ENCODE data around the gene ARL6IP5. TPM values are rescaled to one million over a fixed set of nuclear protein-coding genes. Genes with fewer than 3 reads are reported as not detected.
A peak's percentile ranks its signal among the peaks of the same experiment; 100 is the strongest.

The ARL6IP5 gene
- total RNA-seq, 6 donors from 2014 or later, result 34.6 to 145 (median 125) TPM

GRCh38 chr3:69065318-69065964, 19.3 kb upstream of the ARL6IP5 start:
- no peaks in the 10 kb centered on the region for H3K9me3 ChIP-seq
- ATAC-seq (ENCODE audit: low FRiP score in 2 of 2), result no peak
- H3K36me3 ChIP-seq, result peaks cover 10 to 54% (median 19%) of the 10 kb centered on the region in 4 donors
- no peaks in the 10 kb centered on the region for H3K4me1 ChIP-seq
- TF ChIP-seq POLR2A (IDR thresholded peaks at IDR 0.05), result no peak
- no peak for TF ChIP-seq EP300 (IDR thresholded peaks at IDR 0.05)
- no peak for TF ChIP-seq POLR2AphosphoS5 (IDR thresholded peaks at IDR 0.05)
- TF ChIP-seq, protein P1, sequence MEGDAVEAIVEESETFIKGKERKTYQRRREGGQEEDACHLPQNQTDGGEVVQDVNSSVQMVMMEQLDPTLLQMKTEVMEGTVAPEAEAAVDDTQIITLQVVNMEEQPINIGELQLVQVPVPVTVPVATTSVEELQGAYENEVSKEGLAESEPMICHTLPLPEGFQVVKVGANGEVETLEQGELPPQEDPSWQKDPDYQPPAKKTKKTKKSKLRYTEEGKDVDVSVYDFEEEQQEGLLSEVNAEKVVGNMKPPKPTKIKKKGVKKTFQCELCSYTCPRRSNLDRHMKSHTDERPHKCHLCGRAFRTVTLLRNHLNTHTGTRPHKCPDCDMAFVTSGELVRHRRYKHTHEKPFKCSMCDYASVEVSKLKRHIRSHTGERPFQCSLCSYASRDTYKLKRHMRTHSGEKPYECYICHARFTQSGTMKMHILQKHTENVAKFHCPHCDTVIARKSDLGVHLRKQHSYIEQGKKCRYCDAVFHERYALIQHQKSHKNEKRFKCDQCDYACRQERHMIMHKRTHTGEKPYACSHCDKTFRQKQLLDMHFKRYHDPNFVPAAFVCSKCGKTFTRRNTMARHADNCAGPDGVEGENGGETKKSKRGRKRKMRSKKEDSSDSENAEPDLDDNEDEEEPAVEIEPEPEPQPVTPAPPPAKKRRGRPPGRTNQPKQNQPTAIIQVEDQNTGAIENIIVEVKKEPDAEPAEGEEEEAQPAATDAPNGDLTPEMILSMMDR (IDR thresholded peaks at IDR 0.05), result no peak
- H3K27ac ChIP-seq, result no peak overlapping the region
- no peak overlapping the region for H3K4me3 ChIP-seq
- WGBS, 2 donors, result 90 to 92% methylated on average over 6 of the region's 6 CpGs
- no peaks in the 10 kb centered on the region for H3K27me3 ChIP-seq
- no peak for DNase-seq

DNA sequence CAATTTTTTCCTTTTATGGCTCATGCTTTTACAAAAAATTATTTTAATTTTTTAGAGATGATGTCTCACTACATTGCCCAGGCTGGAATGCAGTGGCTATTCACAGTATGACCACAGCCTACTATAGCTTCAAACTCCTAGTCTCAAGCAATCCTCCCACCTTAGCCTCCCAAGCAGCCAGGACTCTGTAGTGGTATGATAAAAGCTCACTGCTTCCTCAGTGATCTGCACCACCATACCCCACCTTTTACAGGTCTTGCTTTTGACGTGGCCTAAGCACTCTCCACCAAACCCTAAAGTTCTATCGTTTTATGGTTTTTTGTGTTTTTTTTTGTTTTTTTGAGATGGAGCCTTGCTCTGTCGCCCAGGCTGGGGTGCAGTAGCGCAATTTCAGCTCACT, 18.6 kb upstream of the ARL6IP5 start:
- TF ChIP-seq POLR2A (IDR thresholded peaks at IDR 0.05) (no peak), POLR2AphosphoS5 (IDR thresholded peaks at IDR 0.05) (no peak), EP300 (IDR thresholded peaks at IDR 0.05) (no peak)
- TF ChIP-seq, protein P1 (IDR thresholded peaks at IDR 0.05), result no peak
- ATAC-seq (ENCODE audit: low FRiP score in 2 of 2), result no peak

GRCh38 chr3:69072928-69073327, 11.8 kb upstream of the ARL6IP5 start:
- H3K36me3 ChIP-seq, result peaks cover 0 to 55% (median 2%) of the 10 kb centered on the region in 4 donors
- DNase-seq (no peak), ATAC-seq (ENCODE audit: low FRiP score in 2 of 2) (no peak)
- peaks cover 0 to 5% (median 4%) of the 10 kb centered on the region in 4 donors for H3K4me1 ChIP-seq
- 96 to 97% methylated on average over 3 of the region's 3 CpGs for WGBS, 2 donors
- H3K27me3 ChIP-seq, result no peaks in the 10 kb centered on the region
- H3K4me3 ChIP-seq, result no peak overlapping the region
- H3K9me3 ChIP-seq, result no peaks in the 10 kb centered on the region
- H3K27ac ChIP-seq, result no peak overlapping the region
- TF ChIP-seq POLR2A (IDR thresholded peaks at IDR 0.05), result no peak
- TF ChIP-seq EP300 (IDR thresholded peaks at IDR 0.05), result no peak
- TF ChIP-seq POLR2AphosphoS5 (IDR thresholded peaks at IDR 0.05), result no peak

More for the DNA sequence above, 18.6 kb upstream of the ARL6IP5 start:
- Histone ChIP-seq H3K4me3 (no peak overlapping the region), H3K36me3 (peaks cover 4 to 54% (median 12%) of the 10 kb centered on the region in 4 donors), H3K9me3 (no peaks in the 10 kb centered on the region), H3K4me1 (no peaks in the 10 kb centered on the region), H3K27me3 (no peaks in the 10 kb centered on the region), H3K27ac (no peak overlapping the region)
- no peak for DNase-seq
- 77 to 79% methylated on average over 4 of the region's 4 CpGs for WGBS, 2 donors

DNA sequence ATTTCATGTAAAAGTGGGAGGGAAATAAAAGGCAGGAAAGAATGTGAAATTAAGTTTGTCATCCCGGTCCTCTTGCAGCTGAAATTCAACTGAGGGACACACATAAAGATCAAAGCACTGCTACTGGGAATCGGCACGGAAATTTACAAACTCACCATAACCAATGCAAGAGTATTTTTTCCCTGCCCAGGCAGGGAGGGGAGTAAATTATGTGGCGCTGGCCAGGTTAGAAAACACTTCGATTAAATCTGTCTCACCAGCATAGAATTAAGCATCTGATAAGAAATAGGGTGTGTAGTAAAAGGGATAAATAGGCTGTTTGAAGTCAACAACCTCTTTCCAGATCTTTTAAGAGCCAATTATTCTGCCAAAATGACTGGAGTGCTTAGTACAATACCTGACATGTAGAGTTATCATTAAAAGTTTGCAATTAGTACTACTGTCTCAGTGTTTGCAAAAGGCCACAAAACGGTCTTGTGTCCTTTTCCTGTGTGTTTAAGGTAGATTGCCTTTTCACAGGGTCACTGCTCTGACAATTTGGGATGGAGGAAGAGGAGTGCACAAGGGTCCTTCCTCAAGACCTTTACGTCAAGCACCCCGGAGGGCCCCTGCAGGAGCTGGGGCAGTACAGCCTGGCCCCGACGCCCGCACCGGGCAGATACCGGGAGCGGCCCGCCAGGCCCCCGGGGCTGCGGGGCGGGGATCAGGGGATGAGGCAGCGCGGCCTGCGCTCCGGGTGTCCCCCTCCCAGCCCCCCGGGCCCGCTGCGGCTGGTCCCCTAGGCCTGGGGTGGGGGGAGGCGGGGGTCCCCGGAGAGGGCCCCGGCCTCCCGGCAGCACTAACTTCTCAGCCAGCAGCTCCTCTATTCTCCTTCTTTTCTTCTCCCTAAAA, 5.2 kb upstream of the ARL6IP5 start:
- WGBS, 2 donors, result 2 to 4% methylated on average over 8 to 22 of the region's 29 CpGs
- H3K4me1 ChIP-seq, result peaks cover 40 to 57% (median 51%) of the 10 kb centered on the region in 4 donors
- peak overlapping the region; percentile 82 to 96 (median 91) for H3K27ac ChIP-seq
- no peaks in the 10 kb centered on the region for H3K27me3 ChIP-seq
- H3K9me3 ChIP-seq, result no peaks in the 10 kb centered on the region
- TF ChIP-seq, protein P1 (IDR thresholded peaks at IDR 0.05), result no peak
- TF ChIP-seq POLR2A (IDR thresholded peaks at IDR 0.05), result no peak
- TF ChIP-seq POLR2AphosphoS5 (IDR thresholded peaks at IDR 0.05), result no peak
- TF ChIP-seq EP300 (IDR thresholded peaks at IDR 0.05), result no peak
- ATAC-seq (ENCODE audit: low FRiP score in 2 of 2) (peak in 1 of 2 donors; percentile 65), DNase-seq (peak in 1 of 2 donors; percentile 87)
- H3K4me3 ChIP-seq, result peak overlapping the region; percentile 75 to 95 (median 92)
- peaks cover 0 to 19% (median 0%) of the 10 kb centered on the region in 4 donors for H3K36me3 ChIP-seq
